Lower lobe of right lung (tissue), 2 donors: ENCODE data around the gene CD63. TPM values are rescaled to one million over a fixed set of nuclear protein-coding genes. Genes with fewer than 3 reads are reported as not detected.
A peak's percentile ranks its signal among the peaks of the same experiment; 100 is the strongest.

ENCODE experiments used
- ATAC-seq, 2 donors: fragments of 200-7000 bp; cut with Tn5 transposase; one replicate each; pipeline ENCODE4 v1.9.1; 2020 to 2022; ENCODE audit warnings: mild to moderate bottlenecking in 2 of 2, moderate library complexity in 2 of 2
- DNase-seq: peaks from one replicate; pipeline ENCODE4 v3.0.0-alpha.2; 2020
- H3K27ac ChIP-seq: fragments of 200-600 bp; one replicate; pipeline ENCODE4 v1.8.0; 2022
- H3K27me3 ChIP-seq: fragments of 200-600 bp; one replicate; pipeline ENCODE4 v1.8.0; 2022; ENCODE audit warnings: low read depth
- H3K36me3 ChIP-seq: fragments of 200-600 bp; one replicate; pipeline ENCODE4 v1.8.0; 2022; ENCODE audit warnings: mild to moderate bottlenecking
- H3K4me1 ChIP-seq: fragments of 200-600 bp; one replicate; pipeline ENCODE4 v1.8.0; 2022
- H3K4me3 ChIP-seq: fragments of 200-600 bp; one replicate; pipeline ENCODE4 v1.8.0; 2022; ENCODE audit warnings: mild to moderate bottlenecking
- H3K9me3 ChIP-seq: fragments of 200-600 bp; one replicate; pipeline ENCODE4 v1.8.0; 2022
- intact Hi-C: fragments of 100-400 bp; cut with DNase I; formaldehyde crosslinking; loops from one replicate; pipeline ENCODE4 v1.11.0; 2022
- total RNA-seq: library from RNA; stranded (reverse); fragmentation: NEBNext Ultra II Directional; extraction: Animal tissue kit (Norgen Biotek cat#: 25700); gene quantifications from one replicate; pipeline ENCODE4 v1.2.1, GENCODE V29; 2021
- TF ChIP-seq, protein P1 (sequence below): fragments of 200-600 bp; IDR thresholded peaks from one replicate; pipeline ENCODE4 v1.8.0; 2022; ENCODE audit warnings: antibody characterized with exemption, mild to moderate bottlenecking
- donor health status: DM: no; HTN: yes; CAD: no; lungs with severe emphysema.

Gene CD63
- total RNA-seq, 1 donor from 2014 or later = 1,142 TPM

GRCh38 chr12:55743406-55744339, 14.9 kb upstream of the CD63 start:
- Histone ChIP-seq H3K27me3 (no peaks in the 10 kb centered on the region), H3K4me3 (peak overlapping the region; percentile 58), H3K9me3 (no peaks in the 10 kb centered on the region), H3K4me1 (peaks cover 14% of the 10 kb centered on the region), H3K36me3 (no peaks in the 10 kb centered on the region), H3K27ac (peak overlapping the region; percentile 21)
- DNase-seq (peak; percentile 78), ATAC-seq (peak; percentile 46 to 53)
- TF ChIP-seq, protein P1, sequence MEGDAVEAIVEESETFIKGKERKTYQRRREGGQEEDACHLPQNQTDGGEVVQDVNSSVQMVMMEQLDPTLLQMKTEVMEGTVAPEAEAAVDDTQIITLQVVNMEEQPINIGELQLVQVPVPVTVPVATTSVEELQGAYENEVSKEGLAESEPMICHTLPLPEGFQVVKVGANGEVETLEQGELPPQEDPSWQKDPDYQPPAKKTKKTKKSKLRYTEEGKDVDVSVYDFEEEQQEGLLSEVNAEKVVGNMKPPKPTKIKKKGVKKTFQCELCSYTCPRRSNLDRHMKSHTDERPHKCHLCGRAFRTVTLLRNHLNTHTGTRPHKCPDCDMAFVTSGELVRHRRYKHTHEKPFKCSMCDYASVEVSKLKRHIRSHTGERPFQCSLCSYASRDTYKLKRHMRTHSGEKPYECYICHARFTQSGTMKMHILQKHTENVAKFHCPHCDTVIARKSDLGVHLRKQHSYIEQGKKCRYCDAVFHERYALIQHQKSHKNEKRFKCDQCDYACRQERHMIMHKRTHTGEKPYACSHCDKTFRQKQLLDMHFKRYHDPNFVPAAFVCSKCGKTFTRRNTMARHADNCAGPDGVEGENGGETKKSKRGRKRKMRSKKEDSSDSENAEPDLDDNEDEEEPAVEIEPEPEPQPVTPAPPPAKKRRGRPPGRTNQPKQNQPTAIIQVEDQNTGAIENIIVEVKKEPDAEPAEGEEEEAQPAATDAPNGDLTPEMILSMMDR = no peak
- intact Hi-C loops = loop anchor here (10.0 kb wide), 1 partner anchor 191 kb away; the partner anchor contains the start of gene DGKA

- H3K9me3 ChIP-seq = no peaks in the 10 kb centered on the region
- H3K4me3 ChIP-seq = peak within 1 kb of the TSS; percentile 58
- peak; percentile 74 for DNase-seq
Observed at GRCh38 chr12:55742719-55743405, 14.1 kb upstream of the CD63 start, which contains the start of gene GDF11. Gene GDF11 (plus strand): TSS chr12:55743122. CDS start chr12:55743317, 195 bp downstream.

DNA sequence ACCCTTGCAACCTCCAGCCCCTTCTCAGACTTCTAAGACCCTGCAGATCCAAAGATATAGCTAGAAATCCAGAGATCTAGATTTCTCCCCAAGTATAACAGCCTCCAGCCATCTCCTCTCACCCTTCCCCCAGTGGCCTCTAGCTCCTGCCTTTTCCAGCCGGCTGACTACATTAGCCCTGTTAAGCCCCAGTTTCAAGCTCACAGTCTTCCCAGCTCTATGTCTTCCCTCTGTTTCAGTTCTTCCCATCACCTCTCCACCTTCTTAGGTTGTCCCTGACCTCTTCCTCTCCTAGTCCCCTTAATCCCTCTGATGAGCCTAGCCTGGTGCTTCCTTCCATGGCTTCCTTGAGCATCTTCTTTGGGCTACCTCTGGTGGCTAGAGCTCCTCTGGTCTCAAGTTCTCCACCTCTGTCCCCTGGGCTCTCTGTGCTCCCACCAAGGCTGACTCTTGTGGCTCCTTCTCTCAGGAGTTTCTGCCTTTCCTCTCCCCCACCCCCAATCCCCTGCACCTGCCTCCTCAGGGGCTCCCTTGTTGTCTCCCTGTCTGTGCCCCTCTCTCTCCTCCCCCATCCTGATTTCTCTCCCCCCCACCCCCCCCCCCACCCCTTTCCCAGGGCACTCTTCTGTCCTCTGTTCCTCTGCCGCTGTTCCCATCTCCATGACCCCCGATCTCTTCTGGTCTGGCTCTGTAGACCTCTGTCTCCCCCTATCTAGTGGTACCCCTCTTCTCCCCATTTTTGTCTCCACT, 13.3 kb upstream of the CD63 start:
- Histone ChIP-seq H3K27me3 (no peaks in the 10 kb centered on the region), H3K27ac (no peak overlapping the region), H3K4me1 (peaks cover 29% of the 10 kb centered on the region), H3K9me3 (no peaks in the 10 kb centered on the region), H3K4me3 (no peak overlapping the region), H3K36me3 (no peaks in the 10 kb centered on the region)
- intact Hi-C loops = loop anchor here (10.0 kb wide), 1 partner anchor 193 kb away; the partner anchor contains the start of gene DGKA
- DNase-seq (no peak), ATAC-seq (no peak)
- TF ChIP-seq, protein P1 = no peak

More at GRCh38 chr12:55742719-55743405, 14.1 kb upstream of the CD63 start, which contains the start of gene GDF11:
- H3K27me3 ChIP-seq = no peaks in the 10 kb centered on the region
- TF ChIP-seq, protein P1 = no peak
- intact Hi-C loops = loop anchor here (10.0 kb wide), 1 partner anchor 192 kb away; the partner anchor contains the start of gene DGKA
- H3K4me1 ChIP-seq = peaks cover 21% of the 10 kb centered on the region
- peak within 1 kb of the TSS; percentile 21 for H3K27ac ChIP-seq
- ATAC-seq = peak; percentile 46 to 52
- H3K36me3 ChIP-seq = no peaks in the 10 kb centered on the region

DNA sequence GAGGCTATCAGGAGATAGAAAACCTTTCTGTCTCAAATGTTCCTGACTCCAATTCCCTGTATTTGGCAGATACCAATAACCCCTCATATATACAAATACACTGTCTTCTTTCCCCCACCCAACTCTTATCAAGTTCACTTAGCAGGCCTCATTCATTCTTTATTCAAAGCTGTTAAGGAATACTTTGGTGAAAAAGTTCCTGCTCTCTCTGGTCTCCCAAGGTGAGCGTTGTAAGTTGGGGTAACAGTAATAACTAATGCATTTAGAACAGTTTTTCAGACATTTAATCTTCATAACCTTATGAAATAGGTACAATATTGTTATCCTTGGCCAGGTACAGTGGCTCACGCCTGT, 10.2 kb upstream of the CD63 start:
- Histone ChIP-seq H3K9me3 (no peaks in the 10 kb centered on the region), H3K27me3 (no peaks in the 10 kb centered on the region), H3K4me3 (peak overlapping the region; percentile 66), H3K4me1 (peaks cover 30% of the 10 kb centered on the region), H3K36me3 (no peaks in the 10 kb centered on the region), H3K27ac (no peak overlapping the region)
- ATAC-seq = no peak
- no peak for DNase-seq
- TF ChIP-seq, protein P1 = no peak
- intact Hi-C loops = no loop called here
